KOPT-K1 (cell line): ENCODE data around the gene DNAH7.
A peak's percentile ranks its signal among the peaks of the same experiment; 100 is the strongest.

ENCODE experiments used
- H3K27ac ChIP-seq: fragments of 200-600 bp; sonication (generic); 2 replicates; pipeline ENCODE4 v1.5.1; 2016; ENCODE audit warnings: antibody characterized with exemption, mild to moderate bottlenecking, low read depth, low read length; ENCODE audit not compliant: poor library complexity, severe bottlenecking
- H3K36me3 ChIP-seq: fragments of 200-600 bp; sonication (generic); 2 replicates; pipeline ENCODE4 v1.5.1; 2017; ENCODE audit warnings: antibody characterized with exemption, mild to moderate bottlenecking, low read length, moderate library complexity; ENCODE audit not compliant: insufficient read depth
- H3K9me3 ChIP-seq: fragments of 200-600 bp; sonication (generic); 2 replicates; pipeline ENCODE4 v1.5.1; 2017; ENCODE audit warnings: antibody characterized with exemption, low read length, mild to moderate bottlenecking; ENCODE audit not compliant: insufficient read depth, poor library complexity, severe bottlenecking

DNAH7 gene

GRCh38 chr2:196068271-196069209 is at the start of gene DNAH7:
Gene DNAH7 (minus strand): TSS chr2:196068837. CDS start chr2:196068711, 126 bp downstream.
- Histone ChIP-seq H3K36me3 (no peaks in the 10 kb centered on the region), H3K27ac (peak within 1 kb of the TSS; percentile 30), H3K9me3 (no peaks in the 10 kb centered on the region)

GRCh38 chr2:196117214-196117705 is 48.6 kb upstream of the DNAH7 start:
- Histone ChIP-seq H3K9me3 (no peaks in the 10 kb centered on the region), H3K36me3 (no peaks in the 10 kb centered on the region), H3K27ac (no peak overlapping the region)

GRCh38 chr2:196113061-196113974 is 44.7 kb upstream of the DNAH7 start:
- Histone ChIP-seq H3K36me3 (no peaks in the 10 kb centered on the region), H3K9me3 (no peaks in the 10 kb centered on the region), H3K27ac (peak overlapping the region; percentile 26)

- H3K9me3 ChIP-seq, result no peaks in the 10 kb centered on the region
- H3K27ac ChIP-seq, result peak overlapping the region; percentile 26
- no peaks in the 10 kb centered on the region for H3K36me3 ChIP-seq
Measured at GRCh38 chr2:196112418-196113034, 43.9 kb upstream of the DNAH7 start.

- no peaks in the 10 kb centered on the region for H3K9me3 ChIP-seq
- no peaks in the 10 kb centered on the region for H3K36me3 ChIP-seq
- H3K27ac ChIP-seq, result no peak overlapping the region
Measured at GRCh38 chr2:196108604-196109003, 40.0 kb upstream of the DNAH7 start.

GRCh38 chr2:196105951-196106350 is 37.3 kb upstream of the DNAH7 start:
- Histone ChIP-seq H3K27ac (no peak overlapping the region), H3K9me3 (no peaks in the 10 kb centered on the region), H3K36me3 (no peaks in the 10 kb centered on the region)

GRCh38 chr2:196104066-196104465 is 35.4 kb upstream of the DNAH7 start:
- Histone ChIP-seq H3K27ac (no peak overlapping the region), H3K36me3 (no peaks in the 10 kb centered on the region), H3K9me3 (no peaks in the 10 kb centered on the region)

- no peaks in the 10 kb centered on the region for H3K36me3 ChIP-seq
- H3K9me3 ChIP-seq, result no peaks in the 10 kb centered on the region
- H3K27ac ChIP-seq, result no peak overlapping the region
Measured at GRCh38 chr2:196103626-196104025, 35.0 kb upstream of the DNAH7 start.

GRCh38 chr2:196101325-196101991 is 32.8 kb upstream of the DNAH7 start:
- H3K9me3 ChIP-seq, result no peaks in the 10 kb centered on the region
- H3K27ac ChIP-seq, result no peak overlapping the region

GRCh38 chr2:196099916-196100315 is 31.3 kb upstream of the DNAH7 start:
- no peaks in the 10 kb centered on the region for H3K36me3 ChIP-seq
- H3K27ac ChIP-seq, result no peak overlapping the region
- H3K9me3 ChIP-seq, result no peaks in the 10 kb centered on the region

More at GRCh38 chr2:196101325-196101991, 32.8 kb upstream of the DNAH7 start:
- H3K36me3 ChIP-seq, result no peaks in the 10 kb centered on the region

- H3K9me3 ChIP-seq, result no peaks in the 10 kb centered on the region
- H3K36me3 ChIP-seq, result no peaks in the 10 kb centered on the region
- no peak overlapping the region for H3K27ac ChIP-seq
Measured at GRCh38 chr2:196097864-196098660, 29.4 kb upstream of the DNAH7 start.

- no peaks in the 10 kb centered on the region for H3K36me3 ChIP-seq
- H3K27ac ChIP-seq, result no peak overlapping the region
- H3K9me3 ChIP-seq, result no peaks in the 10 kb centered on the region
Measured at GRCh38 chr2:196096982-196097745, 28.5 kb upstream of the DNAH7 start.

- no peak overlapping the region for H3K27ac ChIP-seq
- H3K9me3 ChIP-seq, result no peaks in the 10 kb centered on the region
Measured at GRCh38 chr2:196096264-196096663, 27.6 kb upstream of the DNAH7 start.

More at GRCh38 chr2:196096264-196096663, 27.6 kb upstream of the DNAH7 start:
- no peaks in the 10 kb centered on the region for H3K36me3 ChIP-seq
